GM12873 (cell line): ENCODE measurements around the gene FAM193B.

Experiments used
- TF ChIP-seq, protein P1 (sequence below): IDR thresholded peaks from 2 replicates; pipeline ENCODE4 v1.5.1; 2012; ENCODE audit warnings: low read depth, mild to moderate bottlenecking, moderate library complexity, low read length, control low read depth; ENCODE audit not compliant: insufficient read depth; ENCODE audit errors: missing control alignments

The FAM193B gene

GRCh38 chr5:177516601-177517568 lies 37.5 kb downstream of the FAM193B start, which contains the start of gene DDX41:
TSS of gene DDX41 (minus strand) at chr5:177516961. CDS start at chr5:177516945, 16 bp downstream.
- TF ChIP-seq, protein P1, sequence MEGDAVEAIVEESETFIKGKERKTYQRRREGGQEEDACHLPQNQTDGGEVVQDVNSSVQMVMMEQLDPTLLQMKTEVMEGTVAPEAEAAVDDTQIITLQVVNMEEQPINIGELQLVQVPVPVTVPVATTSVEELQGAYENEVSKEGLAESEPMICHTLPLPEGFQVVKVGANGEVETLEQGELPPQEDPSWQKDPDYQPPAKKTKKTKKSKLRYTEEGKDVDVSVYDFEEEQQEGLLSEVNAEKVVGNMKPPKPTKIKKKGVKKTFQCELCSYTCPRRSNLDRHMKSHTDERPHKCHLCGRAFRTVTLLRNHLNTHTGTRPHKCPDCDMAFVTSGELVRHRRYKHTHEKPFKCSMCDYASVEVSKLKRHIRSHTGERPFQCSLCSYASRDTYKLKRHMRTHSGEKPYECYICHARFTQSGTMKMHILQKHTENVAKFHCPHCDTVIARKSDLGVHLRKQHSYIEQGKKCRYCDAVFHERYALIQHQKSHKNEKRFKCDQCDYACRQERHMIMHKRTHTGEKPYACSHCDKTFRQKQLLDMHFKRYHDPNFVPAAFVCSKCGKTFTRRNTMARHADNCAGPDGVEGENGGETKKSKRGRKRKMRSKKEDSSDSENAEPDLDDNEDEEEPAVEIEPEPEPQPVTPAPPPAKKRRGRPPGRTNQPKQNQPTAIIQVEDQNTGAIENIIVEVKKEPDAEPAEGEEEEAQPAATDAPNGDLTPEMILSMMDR: peak; percentile 7

DNA sequence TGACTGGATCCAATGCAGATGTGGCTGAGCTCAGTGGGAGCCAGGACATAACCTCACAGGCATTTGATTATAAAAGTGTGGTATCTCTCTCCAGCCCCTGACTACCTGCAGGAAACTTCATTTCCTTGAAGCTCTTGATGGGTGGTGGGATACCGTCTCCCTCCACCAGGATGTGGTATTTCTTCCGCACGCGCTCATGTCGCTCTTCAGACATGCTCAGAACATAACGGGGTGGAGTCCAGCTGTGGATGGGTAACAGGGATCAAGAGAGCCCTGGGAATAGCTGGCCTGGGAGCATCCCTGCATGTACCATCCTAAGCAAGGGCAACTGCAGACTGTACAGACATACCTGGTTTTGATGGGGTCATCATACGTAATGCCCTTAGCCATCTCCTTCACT lies 38.8 kb downstream of the FAM193B start:
- TF ChIP-seq, protein P1: no peak

DNA sequence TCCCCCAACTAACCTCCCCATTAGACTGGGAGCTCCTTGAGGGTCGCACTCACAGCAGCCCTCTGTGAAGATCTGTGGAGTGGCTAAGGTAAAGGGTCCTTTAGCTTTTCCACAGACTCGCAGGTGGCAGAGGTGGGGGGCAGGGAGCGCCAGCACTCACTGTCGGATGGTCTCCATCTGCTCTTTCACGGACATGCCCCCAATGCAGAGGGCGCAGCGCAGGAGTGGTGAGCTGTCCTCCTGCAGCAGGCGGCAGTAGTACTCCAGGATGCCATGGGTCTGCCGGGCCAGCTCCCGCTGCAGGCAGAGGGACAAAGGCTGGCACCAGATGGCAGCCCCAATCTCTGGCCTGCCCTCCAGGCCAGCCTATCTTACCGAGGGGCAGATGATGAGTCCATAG lies 39.8 kb downstream of the FAM193B start:
- TF ChIP-seq, protein P1: no peak

DNA sequence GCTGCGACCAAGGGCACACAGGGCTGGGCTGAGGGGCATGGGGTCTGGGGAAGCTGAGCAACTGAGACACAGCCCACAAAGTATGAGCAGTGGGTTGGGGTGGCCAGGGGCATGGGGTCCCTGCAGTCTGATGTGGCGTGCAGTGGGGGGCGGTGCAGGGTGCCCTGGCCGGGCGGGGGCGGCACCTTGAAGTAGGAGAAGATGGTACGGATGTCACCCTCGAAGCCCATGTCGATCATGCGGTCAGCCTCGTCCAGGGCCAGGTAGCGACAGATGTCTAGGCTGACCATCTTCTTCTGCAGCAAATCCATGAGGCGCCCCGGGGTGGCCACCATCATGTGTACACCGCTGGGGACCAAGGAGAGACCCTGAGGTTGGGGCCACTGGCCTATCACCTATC lies 40.9 kb downstream of the FAM193B start:
- TF ChIP-seq, protein P1: no peak

DNA sequence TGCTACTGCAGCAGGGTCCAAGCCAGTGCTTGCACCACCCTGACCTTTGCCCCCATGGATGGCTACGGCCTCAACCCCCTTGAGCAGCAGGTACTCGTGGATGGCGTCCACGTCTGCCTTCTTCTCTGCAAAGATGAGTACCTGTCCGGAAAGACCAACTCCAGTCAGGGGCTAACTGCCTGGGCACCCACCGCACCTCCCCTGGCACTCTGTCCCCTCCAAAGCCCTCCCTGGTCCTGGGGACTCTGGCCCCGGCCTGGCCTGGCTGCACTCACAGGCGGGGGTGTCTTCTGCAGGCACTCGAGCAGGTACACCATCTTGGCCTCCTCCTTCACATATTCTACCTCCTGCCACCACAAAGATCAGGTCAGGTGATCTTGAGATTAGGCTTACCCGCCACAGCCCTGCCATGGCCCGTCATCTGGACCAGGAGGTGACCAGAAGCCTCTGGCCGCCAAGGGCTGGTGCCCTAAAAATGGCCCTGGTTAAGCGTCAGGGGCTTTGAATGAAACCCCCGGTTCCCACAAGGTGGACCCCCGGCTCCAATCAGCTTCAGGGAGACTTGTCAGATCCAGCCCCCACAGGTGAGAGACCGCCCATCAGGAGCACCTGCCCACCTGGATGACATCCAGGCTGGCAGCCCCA lies 41.5 kb downstream of the FAM193B start:
- TF ChIP-seq, protein P1: no peak

GRCh38 chr5:177511796-177512675 lies 42.3 kb downstream of the FAM193B start:
- TF ChIP-seq, protein P1: no peak

DNA sequence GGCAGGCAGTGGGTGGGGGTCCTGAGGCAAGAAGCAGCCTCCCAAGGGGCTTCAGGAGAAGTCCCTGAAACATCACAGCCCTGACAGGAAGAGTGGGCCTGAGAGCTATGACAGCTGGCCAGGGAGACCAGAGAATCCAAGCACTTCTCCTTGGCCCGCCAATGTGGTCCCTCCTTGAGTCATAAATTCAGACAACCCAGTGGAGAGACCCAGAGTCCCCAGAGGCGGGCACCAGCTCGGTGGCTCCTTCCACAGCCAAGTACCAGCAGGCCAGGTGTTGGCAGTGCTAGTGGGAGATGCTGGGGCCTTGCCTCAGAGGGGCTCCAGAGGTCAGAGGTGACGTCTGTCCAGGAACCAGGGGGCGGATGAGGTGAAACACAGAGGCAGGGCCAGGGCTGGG lies 43.2 kb downstream of the FAM193B start:
- TF ChIP-seq, protein P1: no peak
